ENCODE measurements around the gene ZNF45. TPM values are rescaled to one million over a fixed set of nuclear protein-coding genes. Genes with fewer than 3 reads are reported as not detected.

The ZNF45 gene
- total and polyA plus RNA-seq, 2 of the 13 experiments (the other 11 are each of a cell fraction or from before 2014, with no cell fraction given): 2.4 to 11.3 TPM

DNA sequence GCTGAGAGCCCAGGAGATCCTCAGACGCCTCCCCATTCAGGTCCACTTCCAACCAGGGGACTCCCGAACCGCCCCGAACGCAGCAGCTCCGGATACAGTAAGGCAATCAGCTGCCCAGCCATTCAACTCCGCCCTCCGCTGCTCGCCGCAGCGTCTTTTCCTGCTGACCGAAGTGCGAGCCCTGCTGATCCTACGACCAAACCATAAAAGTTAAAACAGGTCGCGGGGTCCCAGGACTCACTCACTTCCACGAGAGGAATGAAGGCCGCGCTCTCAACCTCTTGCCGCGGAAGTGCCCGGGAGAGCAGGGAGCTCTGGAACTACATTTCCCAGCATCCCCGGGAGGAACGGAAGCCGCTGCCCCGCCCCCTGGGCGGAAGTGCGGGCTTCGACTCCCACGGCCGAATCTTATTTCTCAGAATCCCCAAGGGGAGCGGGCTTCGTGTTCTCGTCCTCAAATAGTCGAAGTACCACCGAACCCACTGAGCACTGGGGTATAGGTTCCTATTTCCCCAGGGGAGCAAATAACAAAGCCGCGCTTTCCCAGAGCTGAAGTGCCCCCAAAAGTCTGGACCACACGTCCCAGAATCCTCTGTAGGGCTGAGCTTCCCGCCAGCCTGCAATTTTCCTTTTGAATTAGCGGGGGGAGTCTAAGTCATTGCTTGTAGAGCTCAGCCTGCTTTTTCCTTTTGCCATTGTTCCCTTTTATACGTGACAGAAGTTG is at the start of gene ZNF45 (continued):
- peak; percentile 58 for TF ChIP-seq HNRNPLL (IDR thresholded peaks at IDR 0.05; ENCODE audit: low read depth, low read length, poor library complexity, severe bottlenecking)
- no peak for TF ChIP-seq JDP2 (CRISPR knock-in tag; IDR thresholded peaks at IDR 0.05; ENCODE audit: borderline replicate concordance)
- TF ChIP-seq CREM (IDR thresholded peaks at IDR 0.05): peak; percentile 97
- TF ChIP-seq CREM (CRISPR knock-in tag; IDR thresholded peaks at IDR 0.05): no peak
- no peak for TF ChIP-seq ZNF766 (CRISPR knock-in tag; IDR thresholded peaks at IDR 0.05; ENCODE audit: borderline replicate concordance)
- no peak for TF ChIP-seq TOPORS (CRISPR knock-in tag; IDR thresholded peaks at IDR 0.05)
- no peak for TF ChIP-seq ARHGAP35 (CRISPR knock-in tag; IDR thresholded peaks at IDR 0.05; ENCODE audit: borderline replicate concordance)
- no peak for TF ChIP-seq ZNF7 (CRISPR knock-in tag; IDR thresholded peaks at IDR 0.05)
- TF ChIP-seq, protein P1, sequence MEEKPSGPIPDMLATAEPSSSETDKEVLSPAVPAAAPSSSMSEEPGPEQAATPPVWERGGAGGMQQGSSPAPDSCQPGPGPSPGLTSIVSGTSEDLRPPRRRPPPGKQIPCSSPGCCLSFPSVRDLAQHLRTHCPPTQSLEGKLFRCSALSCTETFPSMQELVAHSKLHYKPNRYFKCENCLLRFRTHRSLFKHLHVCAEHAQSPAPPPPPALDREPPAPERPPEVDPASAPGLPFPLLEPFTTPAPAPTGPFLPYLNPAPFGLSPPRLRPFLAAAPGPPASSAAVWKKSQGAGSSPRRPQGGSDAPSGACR (CRISPR knock-in tag; IDR thresholded peaks at IDR 0.05): peak; percentile 73; the same call in 1 of the 2 replicates
- TF ChIP-seq ZNF253 (CRISPR knock-in tag; IDR thresholded peaks at IDR 0.05; ENCODE audit: borderline replicate concordance): no peak
- TF ChIP-seq NAIF1 (CRISPR knock-in tag; IDR thresholded peaks at IDR 0.05; ENCODE audit: borderline replicate concordance): no peak
- TF ChIP-seq SIN3B (IDR thresholded peaks at IDR 0.05; ENCODE audit: low read length): no peak
- TF ChIP-seq, protein P2, sequence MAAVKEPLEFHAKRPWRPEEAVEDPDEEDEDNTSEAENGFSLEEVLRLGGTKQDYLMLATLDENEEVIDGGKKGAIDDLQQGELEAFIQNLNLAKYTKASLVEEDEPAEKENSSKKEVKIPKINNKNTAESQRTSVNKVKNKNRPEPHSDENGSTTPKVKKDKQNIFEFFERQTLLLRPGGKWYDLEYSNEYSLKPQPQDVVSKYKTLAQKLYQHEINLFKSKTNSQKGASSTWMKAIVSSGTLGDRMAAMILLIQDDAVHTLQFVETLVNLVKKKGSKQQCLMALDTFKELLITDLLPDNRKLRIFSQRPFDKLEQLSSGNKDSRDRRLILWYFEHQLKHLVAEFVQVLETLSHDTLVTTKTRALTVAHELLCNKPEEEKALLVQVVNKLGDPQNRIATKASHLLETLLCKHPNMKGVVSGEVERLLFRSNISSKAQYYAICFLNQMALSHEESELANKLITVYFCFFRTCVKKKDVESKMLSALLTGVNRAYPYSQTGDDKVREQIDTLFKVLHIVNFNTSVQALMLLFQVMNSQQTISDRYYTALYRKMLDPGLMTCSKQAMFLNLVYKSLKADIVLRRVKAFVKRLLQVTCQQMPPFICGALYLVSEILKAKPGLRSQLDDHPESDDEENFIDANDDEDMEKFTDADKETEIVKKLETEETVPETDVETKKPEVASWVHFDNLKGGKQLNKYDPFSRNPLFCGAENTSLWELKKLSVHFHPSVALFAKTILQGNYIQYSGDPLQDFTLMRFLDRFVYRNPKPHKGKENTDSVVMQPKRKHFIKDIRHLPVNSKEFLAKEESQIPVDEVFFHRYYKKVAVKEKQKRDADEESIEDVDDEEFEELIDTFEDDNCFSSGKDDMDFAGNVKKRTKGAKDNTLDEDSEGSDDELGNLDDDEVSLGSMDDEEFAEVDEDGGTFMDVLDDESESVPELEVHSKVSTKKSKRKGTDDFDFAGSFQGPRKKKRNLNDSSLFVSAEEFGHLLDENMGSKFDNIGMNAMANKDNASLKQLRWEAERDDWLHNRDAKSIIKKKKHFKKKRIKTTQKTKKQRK (IDR thresholded peaks at IDR 0.05; ENCODE audit: low read length): no peak
- peak; percentile 53; the same call in 1 of the 2 replicates for TF ChIP-seq KMT2A (CRISPR knock-in tag; IDR thresholded peaks at IDR 0.05)
- TF ChIP-seq, protein P3, sequence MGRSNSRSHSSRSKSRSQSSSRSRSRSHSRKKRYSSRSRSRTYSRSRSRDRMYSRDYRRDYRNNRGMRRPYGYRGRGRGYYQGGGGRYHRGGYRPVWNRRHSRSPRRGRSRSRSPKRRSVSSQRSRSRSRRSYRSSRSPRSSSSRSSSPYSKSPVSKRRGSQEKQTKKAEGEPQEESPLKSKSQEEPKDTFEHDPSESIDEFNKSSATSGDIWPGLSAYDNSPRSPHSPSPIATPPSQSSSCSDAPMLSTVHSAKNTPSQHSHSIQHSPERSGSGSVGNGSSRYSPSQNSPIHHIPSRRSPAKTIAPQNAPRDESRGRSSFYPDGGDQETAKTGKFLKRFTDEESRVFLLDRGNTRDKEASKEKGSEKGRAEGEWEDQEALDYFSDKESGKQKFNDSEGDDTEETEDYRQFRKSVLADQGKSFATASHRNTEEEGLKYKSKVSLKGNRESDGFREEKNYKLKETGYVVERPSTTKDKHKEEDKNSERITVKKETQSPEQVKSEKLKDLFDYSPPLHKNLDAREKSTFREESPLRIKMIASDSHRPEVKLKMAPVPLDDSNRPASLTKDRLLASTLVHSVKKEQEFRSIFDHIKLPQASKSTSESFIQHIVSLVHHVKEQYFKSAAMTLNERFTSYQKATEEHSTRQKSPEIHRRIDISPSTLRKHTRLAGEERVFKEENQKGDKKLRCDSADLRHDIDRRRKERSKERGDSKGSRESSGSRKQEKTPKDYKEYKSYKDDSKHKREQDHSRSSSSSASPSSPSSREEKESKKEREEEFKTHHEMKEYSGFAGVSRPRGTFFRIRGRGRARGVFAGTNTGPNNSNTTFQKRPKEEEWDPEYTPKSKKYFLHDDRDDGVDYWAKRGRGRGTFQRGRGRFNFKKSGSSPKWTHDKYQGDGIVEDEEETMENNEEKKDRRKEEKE (IDR thresholded peaks at IDR 0.05): no peak
- peak; percentile 81; the same call in 1 of the 2 replicates for TF ChIP-seq SP4 (CRISPR knock-in tag; IDR thresholded peaks at IDR 0.05)
- TF ChIP-seq, protein P4, sequence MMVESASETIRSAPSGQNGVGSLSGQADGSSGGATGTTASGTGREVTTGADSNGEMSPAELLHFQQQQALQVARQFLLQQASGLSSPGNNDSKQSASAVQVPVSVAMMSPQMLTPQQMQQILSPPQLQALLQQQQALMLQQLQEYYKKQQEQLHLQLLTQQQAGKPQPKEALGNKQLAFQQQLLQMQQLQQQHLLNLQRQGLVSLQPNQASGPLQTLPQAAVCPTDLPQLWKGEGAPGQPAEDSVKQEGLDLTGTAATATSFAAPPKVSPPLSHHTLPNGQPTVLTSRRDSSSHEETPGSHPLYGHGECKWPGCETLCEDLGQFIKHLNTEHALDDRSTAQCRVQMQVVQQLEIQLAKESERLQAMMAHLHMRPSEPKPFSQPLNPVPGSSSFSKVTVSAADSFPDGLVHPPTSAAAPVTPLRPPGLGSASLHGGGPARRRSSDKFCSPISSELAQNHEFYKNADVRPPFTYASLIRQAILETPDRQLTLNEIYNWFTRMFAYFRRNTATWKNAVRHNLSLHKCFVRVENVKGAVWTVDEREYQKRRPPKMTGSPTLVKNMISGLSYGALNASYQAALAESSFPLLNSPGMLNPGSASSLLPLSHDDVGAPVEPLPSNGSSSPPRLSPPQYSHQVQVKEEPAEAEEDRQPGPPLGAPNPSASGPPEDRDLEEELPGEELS (CRISPR knock-in tag; IDR thresholded peaks at IDR 0.05): peak; percentile 12; the same call in 1 of the 2 replicates
- no peak for TF ChIP-seq BRCA1 (CRISPR knock-in tag; IDR thresholded peaks at IDR 0.05)
- TF ChIP-seq FOSL1 (CRISPR knock-in tag; IDR thresholded peaks at IDR 0.05; ENCODE audit: borderline replicate concordance): no peak
- TF ChIP-seq ZC3H13 (CRISPR knock-in tag; IDR thresholded peaks at IDR 0.05): no peak
- peak; percentile 65; the same call in 1 of the 2 replicates for TF ChIP-seq FOXC1 (CRISPR knock-in tag; IDR thresholded peaks at IDR 0.05; ENCODE audit: borderline replicate concordance)
- TF ChIP-seq NR2C2 (CRISPR knock-in tag; IDR thresholded peaks at IDR 0.05; ENCODE audit: borderline replicate concordance): peak; percentile 87
